Muscle of leg (tissue), 11 donors: Measurements from ENCODE around the gene PACS2. TPM values are rescaled to one million over a fixed set of nuclear protein-coding genes. Genes with fewer than 3 reads are reported as not detected.
A peak's percentile ranks its signal among the peaks of the same experiment; 100 is the strongest.

Experiments used
- DNase-seq: peaks from one replicate; pipeline ENCODE4 v3.0.0; 2013
- H3K27ac ChIP-seq: one replicate; pipeline ENCODE4 v1.5.1; 2013; ENCODE audit warnings: mild to moderate bottlenecking, low read length, control low read depth
- H3K27me3 ChIP-seq: one replicate; pipeline ENCODE4 v1.6.1; 2013; ENCODE audit warnings: low read length; ENCODE audit not compliant: control insufficient read depth, insufficient read depth
- H3K36me3 ChIP-seq: one replicate; pipeline ENCODE4 v1.6.1; 2013; ENCODE audit warnings: low read length; ENCODE audit not compliant: control insufficient read depth, insufficient read depth
- H3K4me1 ChIP-seq: one replicate; pipeline ENCODE4 v1.6.1; 2013; ENCODE audit warnings: low read length; ENCODE audit not compliant: control insufficient read depth, insufficient read depth
- H3K4me3 ChIP-seq: one replicate; pipeline ENCODE4 v1.5.1; 2013; ENCODE audit warnings: low read length, control low read depth
- H3K9me3 ChIP-seq: replicated peaks from 2 replicates; pipeline ENCODE4 v1.6.1; 2013; ENCODE audit warnings: low read depth, low read length; ENCODE audit not compliant: control insufficient read depth
- WGBS: methylation state at CpG from one replicate; pipeline ENCODE4 v1.1.5; 2013; ENCODE audit warnings: missing lambda C conversion rate; ENCODE audit not compliant: insufficient coverage; 5-methylcytosine and 5-hydroxymethylcytosine counted together
- polyA plus RNA-seq, 8 donors: library from polyadenylated mRNA; unstranded; fragments of 120-200 nt; gene quantifications; one replicate each; pipeline versions ENCODE4 v1.2.1 to v1.2.3, GENCODE V29; 2013; ENCODE audit warnings: inconsistent platforms in 1 of 8, low replicate concordance in 1 of 8; ENCODE audit not compliant: insufficient read length in 8 of 8, insufficient read depth in 1 of 8
- total RNA-seq: library from RNA; stranded (reverse); fragments of 120-200 nt; gene quantifications from one replicate; pipeline ENCODE4 v1.2.4, GENCODE V29; 2013

PACS2 gene
- total and polyA plus RNA-seq, 9 donors: 66.2 to 110 (median 86.5) TPM

DNA sequence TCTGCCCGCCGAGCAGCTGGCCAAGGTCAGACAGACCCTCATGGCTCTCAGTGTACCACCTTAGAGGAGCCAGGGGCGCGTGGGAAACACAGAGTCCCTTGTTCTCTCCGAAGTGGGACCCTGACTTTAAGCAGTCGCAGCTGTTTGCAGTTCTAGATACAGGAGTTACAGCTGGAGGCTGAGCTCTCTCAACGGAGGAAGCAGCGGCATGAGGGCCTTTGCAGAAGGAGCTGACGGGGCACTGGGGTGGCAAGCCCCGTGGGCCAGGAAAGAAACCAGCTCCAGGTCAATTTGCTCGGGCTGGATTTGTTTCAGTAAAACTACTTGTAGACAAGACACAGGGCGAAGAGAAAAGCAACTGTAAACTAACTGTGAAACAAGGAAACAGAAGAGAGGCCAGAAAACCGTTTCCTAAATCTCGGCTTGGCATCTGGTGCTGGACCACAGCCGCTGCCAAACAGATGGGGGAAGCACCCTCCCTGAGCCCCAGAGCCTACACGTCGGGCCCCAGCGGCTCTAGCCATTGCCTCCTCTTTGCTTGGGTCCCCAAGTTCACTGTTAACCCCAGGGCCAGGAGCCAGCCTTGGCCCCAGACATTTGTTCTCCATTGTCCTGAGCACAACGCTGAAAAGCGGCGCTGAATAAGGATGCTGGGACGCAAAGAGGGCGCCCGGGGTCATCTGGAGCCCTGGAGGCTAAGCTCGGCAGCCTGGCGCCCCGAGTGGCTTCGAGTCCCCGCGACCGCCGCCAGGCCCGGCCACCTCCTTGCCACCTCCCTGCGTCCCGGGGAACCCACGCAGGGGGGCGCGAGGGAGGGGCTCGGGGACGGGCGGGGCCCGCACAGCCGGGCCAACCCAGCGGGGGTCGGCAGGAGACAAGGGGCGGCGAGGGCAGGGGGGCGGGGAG lies 914 bp upstream of the PACS2 start:
- Histone ChIP-seq H3K36me3 (no peaks in the 10 kb centered on the region), H3K27ac (peak overlapping the region; percentile 94), H3K9me3 (no peaks in the 10 kb centered on the region), H3K27me3 (no peaks in the 10 kb centered on the region), H3K4me3 (peak overlapping the region; percentile 47), H3K4me1 (peaks cover 43% of the 10 kb centered on the region)
- DNase-seq: peak; percentile 73
- 10% methylated on average over 37 of the region's 48 CpGs for WGBS

DNA sequence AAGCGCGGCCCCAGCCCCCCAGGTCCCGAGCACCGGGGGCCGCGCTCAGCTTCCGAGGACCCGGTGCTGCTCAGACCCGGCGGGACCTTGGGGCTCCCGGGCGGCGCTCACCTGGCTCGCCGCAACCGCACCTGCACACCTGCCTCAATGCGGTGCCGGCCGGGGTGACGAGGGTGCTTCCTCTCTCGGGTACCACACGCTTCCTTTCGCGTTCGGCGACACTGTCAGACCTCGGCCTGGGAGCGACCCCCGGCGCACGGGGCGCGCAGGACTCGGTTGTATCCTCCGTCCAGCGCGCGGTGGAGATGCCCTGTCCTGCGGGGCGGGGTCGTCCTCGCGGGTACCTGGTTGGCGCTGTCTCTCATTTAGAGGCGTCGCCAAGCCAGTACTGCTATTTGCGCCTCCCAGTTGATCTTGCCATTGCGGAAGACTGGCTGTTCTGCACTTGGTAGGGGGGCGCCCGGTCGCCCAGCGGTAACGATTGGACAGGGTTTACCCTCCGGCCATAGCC lies 718 bp downstream of the PACS2 start:
- H3K27ac ChIP-seq: peak overlapping the region; percentile 35

DNA sequence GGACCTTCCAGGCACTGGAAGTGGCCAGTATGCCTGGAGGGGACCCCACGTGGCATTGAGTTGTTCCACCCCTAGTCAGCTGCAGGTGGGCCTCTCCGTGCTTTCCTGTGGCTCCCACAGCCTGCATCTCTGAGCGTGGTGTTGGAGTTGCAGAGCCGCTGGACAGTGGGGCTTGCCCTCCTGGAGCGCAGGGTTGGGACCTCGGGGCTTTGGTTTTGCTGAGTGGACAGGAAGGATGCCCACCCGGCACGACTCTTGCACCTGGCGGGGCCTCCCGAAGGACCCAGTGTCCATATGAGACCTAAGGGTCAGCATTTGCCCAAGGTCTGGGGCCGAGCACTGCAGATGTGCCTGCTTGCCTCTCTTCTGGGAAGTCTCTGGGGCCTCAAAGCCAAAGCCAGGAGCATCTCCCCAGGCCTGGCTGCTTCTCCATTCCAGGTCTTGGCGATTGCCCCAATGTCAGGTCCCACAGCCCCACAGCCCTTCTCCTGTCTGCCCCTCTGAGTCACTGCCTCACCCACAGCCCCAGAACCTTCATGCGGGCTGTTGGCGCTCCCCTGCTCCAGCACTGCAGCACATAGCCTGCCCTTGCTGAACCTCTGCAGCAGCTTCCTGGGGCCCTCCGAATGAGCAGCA lies 1.5 kb downstream of the PACS2 start:
- Histone ChIP-seq H3K9me3 (no peaks in the 10 kb centered on the region), H3K27me3 (no peaks in the 10 kb centered on the region), H3K27ac (no peak overlapping the region), H3K4me1 (peaks cover 43% of the 10 kb centered on the region), H3K36me3 (no peaks in the 10 kb centered on the region), H3K4me3 (peak overlapping the region; percentile 66)
- 54% methylated on average over 12 of the region's 15 CpGs for WGBS
- DNase-seq: peak; percentile 28

More for the DNA sequence above, 718 bp downstream of the PACS2 start:
- no peaks in the 10 kb centered on the region for H3K27me3 ChIP-seq
- under 1% methylated on average over 54 of the region's 54 CpGs for WGBS
- no peaks in the 10 kb centered on the region for H3K9me3 ChIP-seq
- no peaks in the 10 kb centered on the region for H3K36me3 ChIP-seq
- peak; percentile 43 for DNase-seq
- peak overlapping the region; percentile 66 for H3K4me3 ChIP-seq
- peaks cover 43% of the 10 kb centered on the region for H3K4me1 ChIP-seq

DNA sequence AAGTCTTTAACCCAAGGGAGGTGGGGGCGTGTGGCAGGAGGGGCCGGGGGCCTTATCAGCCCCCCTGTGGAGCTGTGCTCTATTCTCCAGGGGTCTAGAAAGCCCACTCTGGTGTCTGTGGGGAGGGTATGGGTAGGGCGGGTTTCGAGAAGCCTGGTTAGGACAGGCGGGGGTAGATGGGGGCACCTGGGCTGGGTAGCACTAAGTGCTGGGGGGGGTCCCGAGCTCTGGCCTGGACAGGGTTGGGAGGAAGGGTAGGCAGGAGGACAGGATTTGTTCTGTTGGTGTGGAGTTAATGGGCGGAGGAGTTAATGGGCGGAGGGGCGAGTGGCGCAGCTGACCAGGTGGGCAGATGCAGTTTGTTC lies 2.0 kb downstream of the PACS2 start:
- DNase-seq: no peak
- no peaks in the 10 kb centered on the region for H3K27me3 ChIP-seq
- H3K27ac ChIP-seq: no peak overlapping the region
- peaks cover 43% of the 10 kb centered on the region for H3K4me1 ChIP-seq
- no peak overlapping the region for H3K4me3 ChIP-seq
- H3K9me3 ChIP-seq: no peaks in the 10 kb centered on the region
- H3K36me3 ChIP-seq: no peaks in the 10 kb centered on the region
- 88% methylated on average over 10 of the region's 10 CpGs for WGBS

DNA sequence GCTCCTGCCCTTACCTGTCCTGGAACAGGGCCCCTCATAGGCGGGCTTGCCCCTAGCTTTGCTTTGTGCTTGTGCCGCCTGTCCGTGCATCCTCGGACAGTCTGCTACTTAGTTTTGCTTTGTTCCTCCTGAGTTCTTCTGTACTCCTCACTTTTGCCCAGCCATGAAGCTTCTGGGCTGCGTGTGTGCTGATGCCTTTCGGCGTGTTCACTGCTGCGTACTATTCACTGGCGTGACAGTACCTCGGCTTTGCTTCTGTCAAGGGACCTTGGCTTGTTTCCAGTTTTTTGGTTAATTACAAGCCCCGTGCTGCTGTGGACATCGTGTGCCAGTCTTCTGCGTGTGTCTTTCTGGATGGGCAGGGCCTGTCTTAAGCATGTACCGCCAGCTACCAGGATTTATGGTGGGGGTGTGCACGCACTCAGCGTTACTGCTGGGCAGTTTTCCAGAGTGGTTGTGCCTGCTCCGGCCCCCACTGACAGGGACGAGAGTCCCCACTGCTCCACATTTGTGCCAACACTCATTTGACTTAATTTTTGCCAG lies 2.5 kb downstream of the PACS2 start:
- DNase-seq: no peak
- Histone ChIP-seq H3K4me3 (no peak overlapping the region), H3K27me3 (no peaks in the 10 kb centered on the region), H3K27ac (no peak overlapping the region), H3K4me1 (peaks cover 39% of the 10 kb centered on the region), H3K9me3 (no peaks in the 10 kb centered on the region), H3K36me3 (no peaks in the 10 kb centered on the region)
- 75% methylated on average over 14 of the region's 18 CpGs for WGBS

DNA sequence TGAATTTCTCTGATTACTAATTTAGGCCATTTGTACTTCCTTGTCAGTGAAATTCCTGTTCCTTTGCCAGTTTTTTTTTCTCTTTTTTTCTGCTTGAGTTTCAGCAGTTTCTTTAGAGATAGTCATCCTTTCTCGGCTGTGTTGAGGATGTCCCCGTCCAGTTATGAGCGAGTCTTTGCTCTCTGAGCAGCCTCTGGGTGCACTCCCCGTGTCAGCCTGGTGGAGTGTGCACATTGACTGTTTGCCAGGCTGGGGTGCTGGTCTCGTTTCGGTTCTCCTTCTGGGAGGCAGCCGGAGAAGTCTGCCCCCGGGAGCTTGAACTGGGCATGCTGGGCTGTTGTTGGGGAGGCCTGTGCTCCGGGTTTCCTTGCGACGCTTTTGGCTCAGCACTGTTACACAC lies 3.0 kb downstream of the PACS2 start:
- Histone ChIP-seq H3K36me3 (no peaks in the 10 kb centered on the region), H3K27ac (no peak overlapping the region), H3K27me3 (no peaks in the 10 kb centered on the region), H3K4me1 (peaks cover 39% of the 10 kb centered on the region), H3K4me3 (no peak overlapping the region), H3K9me3 (no peaks in the 10 kb centered on the region)
- peak; percentile 31 for DNase-seq
- 69% methylated on average over 9 of the region's 11 CpGs for WGBS

DNA sequence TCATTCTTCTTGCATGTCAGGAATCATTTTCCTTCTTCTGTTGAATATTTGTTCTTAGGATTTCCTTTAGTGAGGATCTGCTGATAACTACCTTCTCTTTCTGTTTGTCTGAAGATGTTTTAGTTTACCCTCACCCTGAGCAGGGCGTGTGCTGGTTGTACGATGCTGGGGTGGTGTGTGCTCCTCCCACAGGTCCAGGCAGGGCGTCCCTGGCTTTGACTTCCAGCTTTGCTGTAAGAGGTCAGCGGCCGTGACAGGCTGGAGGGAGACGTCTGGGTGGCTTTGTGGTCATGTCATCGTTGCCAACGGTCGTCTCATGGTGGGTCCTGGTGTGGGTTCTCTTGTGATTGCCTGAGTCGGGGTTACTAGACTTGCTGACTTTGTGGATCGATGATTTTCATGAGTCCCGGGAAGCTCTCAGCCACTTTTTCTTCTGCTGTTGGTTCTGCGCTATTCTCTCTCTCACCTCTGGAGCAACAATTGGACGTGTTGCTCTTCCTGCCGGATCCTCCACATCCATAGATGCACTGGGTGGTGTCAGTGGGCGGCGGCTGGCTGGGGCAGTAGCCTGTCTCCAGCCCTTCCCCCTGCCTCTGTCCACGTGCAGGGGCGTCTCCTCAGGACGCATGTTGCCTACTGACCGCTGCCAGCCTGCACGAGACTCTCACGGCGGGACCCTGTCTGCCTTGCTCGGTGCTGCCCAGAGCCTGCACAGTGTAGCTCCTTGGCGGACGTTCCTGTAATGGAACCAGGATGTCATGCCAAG lies 8.4 kb downstream of the PACS2 start:
- no peaks in the 10 kb centered on the region for H3K27me3 ChIP-seq
- H3K4me3 ChIP-seq: no peak overlapping the region
- no peaks in the 10 kb centered on the region for H3K9me3 ChIP-seq
- H3K4me1 ChIP-seq: peaks cover 53% of the 10 kb centered on the region
- peak overlapping the region; percentile 86 for H3K27ac ChIP-seq
- H3K36me3 ChIP-seq: no peaks in the 10 kb centered on the region
- DNase-seq: no peak
- 69% methylated on average over 22 of the region's 27 CpGs for WGBS

DNA sequence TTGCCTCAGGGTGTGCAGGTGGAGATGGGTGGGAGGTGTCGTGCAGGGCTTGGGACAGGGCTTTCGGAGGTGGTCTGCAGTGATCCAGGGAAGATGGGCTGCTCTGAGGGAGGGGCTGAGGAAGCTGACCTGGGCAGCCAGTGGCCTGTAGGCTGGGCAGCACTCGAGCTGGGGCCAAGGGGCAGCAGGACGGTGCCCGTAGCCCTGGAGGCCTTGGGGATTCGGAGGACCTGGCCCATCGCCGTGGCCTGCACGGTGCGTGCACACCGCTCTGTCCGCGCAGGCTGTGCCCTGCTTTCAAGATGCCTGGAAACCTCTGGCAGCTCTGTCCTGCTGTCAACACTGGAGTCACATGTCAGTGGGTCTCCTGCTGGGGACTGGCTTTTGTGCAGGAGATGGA lies 9.1 kb downstream of the PACS2 start:
- Histone ChIP-seq H3K9me3 (no peaks in the 10 kb centered on the region), H3K27me3 (no peaks in the 10 kb centered on the region), H3K4me3 (no peak overlapping the region), H3K4me1 (peaks cover 59% of the 10 kb centered on the region), H3K27ac (peak overlapping the region; percentile 86), H3K36me3 (no peaks in the 10 kb centered on the region)
- no peak for DNase-seq
- 94% methylated on average over 13 of the region's 13 CpGs for WGBS

DNA sequence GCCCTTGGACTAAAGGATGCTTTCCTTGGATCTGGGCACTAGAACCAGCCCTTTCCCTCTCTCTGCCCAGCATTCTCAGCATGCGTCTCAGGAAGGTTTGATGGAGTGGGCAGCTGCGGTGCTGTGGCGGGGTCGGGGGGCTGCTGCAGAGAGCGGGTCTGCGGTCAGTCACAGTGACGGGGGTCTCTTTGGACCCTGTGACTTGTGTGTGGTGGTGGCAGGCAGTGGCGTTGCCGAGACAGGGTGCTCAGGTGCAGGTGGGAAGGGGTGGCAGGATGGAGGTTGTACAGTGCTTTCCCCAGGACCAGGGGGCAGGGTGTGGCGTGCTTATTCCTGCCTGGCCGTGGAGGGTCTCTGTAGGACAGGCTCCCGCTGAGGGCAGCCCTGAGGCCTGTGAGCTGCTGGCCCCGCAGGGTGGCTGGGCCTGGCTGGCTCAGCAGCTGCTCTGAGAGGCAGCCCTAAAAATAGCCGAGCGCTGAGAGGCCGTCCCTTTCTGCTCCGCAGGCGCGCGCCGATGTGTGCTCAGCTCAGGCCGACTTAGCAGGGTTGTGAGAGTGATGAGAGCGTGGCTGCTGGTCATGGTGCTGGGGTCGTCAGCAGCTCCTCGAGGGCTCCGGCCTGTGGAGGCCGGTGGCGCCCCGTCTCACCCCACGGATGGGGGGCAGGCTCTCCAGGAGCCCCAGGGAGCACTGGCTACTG lies 9.7 kb downstream of the PACS2 start:
- Histone ChIP-seq H3K27ac (peak overlapping the region; percentile 86), H3K4me3 (no peak overlapping the region), H3K4me1 (peaks cover 65% of the 10 kb centered on the region)

More for the DNA sequence above, 9.7 kb downstream of the PACS2 start:
- DNase-seq: peak; percentile 75
- no peaks in the 10 kb centered on the region for H3K9me3 ChIP-seq
- no peaks in the 10 kb centered on the region for H3K27me3 ChIP-seq
- H3K36me3 ChIP-seq: no peaks in the 10 kb centered on the region
- WGBS: 68% methylated on average over 22 of the region's 30 CpGs
